Measurements from ENCODE around the gene CNBP. TPM values are rescaled to one million over a fixed set of nuclear protein-coding genes. Genes with fewer than 3 reads are reported as not detected.

The CNBP gene
- total and polyA plus RNA-seq, 9 of the 15 experiments (the other 6 are each of a cell fraction or from before 2014, with no cell fraction given), result 284 to 717 (median 412) TPM

- peak; percentile 51 to 52; a peak in 1 of 4 replicates for TF ChIP-seq MLLT1 (IDR thresholded peaks at IDR 0.05)
- peak; percentile 21; the same call in 1 of the 2 replicates for TF ChIP-seq JUND (IDR thresholded peaks at IDR 0.05; ENCODE audit: borderline replicate concordance, low read depth, low read length)
- TF ChIP-seq JUND (tag; IDR thresholded peaks at IDR 0.05; ENCODE audit: borderline replicate concordance, low read depth, low read length), result no peak
- TF ChIP-seq FOXK2 (conservative IDR thresholded peaks at IDR 0.05 in 1 of 2, IDR thresholded peaks at IDR 0.05 in 1 of 2; ENCODE audit: low read depth in 2 of 2), result peak; percentile 83 to 87
- TF ChIP-seq BDP1 (IDR thresholded peaks at IDR 0.05; ENCODE audit: insufficient read depth, insufficient read length), result no peak
- no peak for TF ChIP-seq ID3 (CRISPR knock-in tag; IDR thresholded peaks at IDR 0.05)
- TF ChIP-seq ID3 (tag; IDR thresholded peaks at IDR 0.05), result 0 out of 2 replicates have a peak, but pooled peaks have one; percentile 52
- TF ChIP-seq NR2C2 (CRISPR knock-in tag; IDR thresholded peaks at IDR 0.05), result peak; percentile 71
- TF ChIP-seq NR2C2 (tag; IDR thresholded peaks at IDR 0.05), result no peak
- TF ChIP-seq LARP7 (IDR thresholded peaks at IDR 0.05), result 0 out of 2 replicates have a peak, but pooled peaks have one; percentile 69
- no peak for TF ChIP-seq TOE1 (IDR thresholded peaks at IDR 0.05; ENCODE audit: borderline replicate concordance)
- TF ChIP-seq TOE1 (CRISPR knock-in tag; IDR thresholded peaks at IDR 0.05; ENCODE audit: borderline replicate concordance, low read depth), result no peak
- TF ChIP-seq ELF1 (tag; IDR thresholded peaks at IDR 0.05), result 0 out of 2 replicates have a peak, but pooled peaks have one; percentile 25
- TF ChIP-seq CTBP1 (IDR thresholded peaks at IDR 0.05; ENCODE audit: borderline replicate concordance), result peak; percentile 88
- no peak for TF ChIP-seq POLR3A (IDR thresholded peaks at IDR 0.05; ENCODE audit: borderline replicate concordance, extremely low read depth, insufficient read depth, insufficient read length)
- TF ChIP-seq POLR2G (IDR thresholded peaks at IDR 0.05; ENCODE audit: low read depth, low read length), result peak; percentile 95
- 0 out of 2 replicates have a peak, but pooled peaks have one; percentile 29 for TF ChIP-seq ZNF165 (CRISPR knock-in tag; IDR thresholded peaks at IDR 0.05; ENCODE audit: borderline replicate concordance)
- peak; percentile 91 for TF ChIP-seq POLR2H (tag; IDR thresholded peaks at IDR 0.05; ENCODE audit: low read depth)
- TF ChIP-seq SRSF1 (IDR thresholded peaks at IDR 0.05; ENCODE audit: low read depth, low read length), result no peak
- TF ChIP-seq POLR2A (conservative IDR thresholded peaks at IDR 0.05), result peak; percentile 97
- TF ChIP-seq ATF1 (CRISPR knock-in tag; IDR thresholded peaks at IDR 0.05), result no peak
- TF ChIP-seq ATF1 (tag; IDR thresholded peaks at IDR 0.05), result peak; percentile 60
- no peak for TF ChIP-seq SREBF1 (IDR thresholded peaks at IDR 0.05; ENCODE audit: borderline replicate concordance, low read depth, low read length)
- TF ChIP-seq CREM (IDR thresholded peaks at IDR 0.05; ENCODE audit: low read depth), result peak; percentile 64
- no peak for TF ChIP-seq CREB1 (IDR thresholded peaks at IDR 0.05)
- TF ChIP-seq CREB1 (CRISPR knock-in tag; IDR thresholded peaks at IDR 0.05), result peak; percentile 53; the same call in 1 of the 2 replicates
- TF ChIP-seq, protein P1, sequence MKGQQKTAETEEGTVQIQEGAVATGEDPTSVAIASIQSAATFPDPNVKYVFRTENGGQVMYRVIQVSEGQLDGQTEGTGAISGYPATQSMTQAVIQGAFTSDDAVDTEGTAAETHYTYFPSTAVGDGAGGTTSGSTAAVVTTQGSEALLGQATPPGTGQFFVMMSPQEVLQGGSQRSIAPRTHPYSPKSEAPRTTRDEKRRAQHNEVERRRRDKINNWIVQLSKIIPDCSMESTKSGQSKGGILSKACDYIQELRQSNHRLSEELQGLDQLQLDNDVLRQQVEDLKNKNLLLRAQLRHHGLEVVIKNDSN (CRISPR knock-in tag; IDR thresholded peaks at IDR 0.05), result peak; percentile 19; the same call in 1 of the 2 replicates
- peak; percentile 92 to 93 for TF ChIP-seq NRF1 (conservative IDR thresholded peaks at IDR 0.05 in 1 of 2, IDR thresholded peaks at IDR 0.05 in 1 of 2)
- TF ChIP-seq MBD2 (IDR thresholded peaks at IDR 0.05; ENCODE audit: borderline replicate concordance, low read depth), result peak; percentile 19; the same call in 1 of the 2 replicates
Observed at GRCh38 chr3:129183569-129184395, at the start of gene CNBP (continued).

Measured in K562 (cell line).